OCI-LY3 (cell line): ENCODE data around the gene SMCHD1.

Experiments used
- H2AFZ ChIP-seq: fragments of 200-600, 300-600 bp; shearing (Covaris generic); 2 replicates; pipeline ENCODE4 v1.6.0; 2014; ENCODE audit warnings: antibody characterized with exemption, low read depth, low read length
- H3K27ac ChIP-seq: fragments of 200-600, 300-600 bp; sonication (generic); 2 replicates; pipeline ENCODE4 v1.5.1; 2014; ENCODE audit warnings: mild to moderate bottlenecking, low read length, moderate library complexity, mixed read lengths
- H3K27me3 ChIP-seq: fragments of 200-600, 300-600 bp; sonication (generic); 2 replicates; pipeline ENCODE4 v1.6.1; 2014; ENCODE audit warnings: low read depth, low read length, mixed read lengths
- H3K36me3 ChIP-seq: fragments of 200-600, 300-600 bp; sonication (generic); replicated peaks from 2 replicates; pipeline ENCODE3; 2014; ENCODE audit warnings: low read depth, low read length, mixed read lengths
- H3K4me1 ChIP-seq: fragments of 300-600, 200-600 bp; sonication (generic); 2 replicates; pipeline ENCODE4 v1.6.1; 2014; ENCODE audit warnings: low read length, mixed read lengths
- H3K4me2 ChIP-seq: fragments of 200-600, 300-600 bp; sonication (generic); 2 replicates; pipeline ENCODE4 v1.6.1; 2014; ENCODE audit warnings: low read length, mixed read lengths
- H3K4me3 ChIP-seq: fragments of 300-600, 200-600 bp; sonication (generic); 2 replicates; pipeline ENCODE4 v1.5.1; 2014; ENCODE audit warnings: antibody characterized with exemption, mild to moderate bottlenecking, low read length, moderate library complexity
- H3K79me2 ChIP-seq: fragments of 300-600, 200-600 bp; shearing (Covaris generic); 2 replicates; pipeline ENCODE4 v1.6.1; 2014; ENCODE audit warnings: mild to moderate bottlenecking, low read length, mixed read lengths
- H3K9ac ChIP-seq: fragments of 300-600, 200-600 bp; shearing (Covaris generic); 2 replicates; pipeline ENCODE4 v1.6.0; 2014; ENCODE audit warnings: mild to moderate bottlenecking, low read length, moderate library complexity
- H3K9me3 ChIP-seq: fragments of 200-600, 300-600 bp; shearing (Covaris generic); 2 replicates; pipeline ENCODE4 v1.6.1; 2014; ENCODE audit warnings: low read length, mixed read lengths; ENCODE audit not compliant: insufficient read depth
- H4K20me1 ChIP-seq: fragments of 200-600, 300-600 bp; sonication (generic); 2 replicates; pipeline ENCODE4 v1.6.1; 2016; ENCODE audit warnings: low read length, mixed read lengths; ENCODE audit not compliant: insufficient read depth
- EZH2phosphoT487 ChIP-seq: fragments of 200-600 bp; shearing (Covaris generic); IDR thresholded peaks from 2 replicates; pipeline ENCODE4 v1.6.1; 2018; ENCODE audit warnings: antibody characterized with exemption, mixed run types, low read depth
- TF ChIP-seq, protein P1 (sequence below): fragments of 200-600, 300-600 bp; sonication (generic); IDR thresholded peaks from 2 replicates; pipeline ENCODE4 v1.5.1; 2014; ENCODE audit warnings: antibody characterized with exemption, low read length, low read depth

SMCHD1 gene

DNA sequence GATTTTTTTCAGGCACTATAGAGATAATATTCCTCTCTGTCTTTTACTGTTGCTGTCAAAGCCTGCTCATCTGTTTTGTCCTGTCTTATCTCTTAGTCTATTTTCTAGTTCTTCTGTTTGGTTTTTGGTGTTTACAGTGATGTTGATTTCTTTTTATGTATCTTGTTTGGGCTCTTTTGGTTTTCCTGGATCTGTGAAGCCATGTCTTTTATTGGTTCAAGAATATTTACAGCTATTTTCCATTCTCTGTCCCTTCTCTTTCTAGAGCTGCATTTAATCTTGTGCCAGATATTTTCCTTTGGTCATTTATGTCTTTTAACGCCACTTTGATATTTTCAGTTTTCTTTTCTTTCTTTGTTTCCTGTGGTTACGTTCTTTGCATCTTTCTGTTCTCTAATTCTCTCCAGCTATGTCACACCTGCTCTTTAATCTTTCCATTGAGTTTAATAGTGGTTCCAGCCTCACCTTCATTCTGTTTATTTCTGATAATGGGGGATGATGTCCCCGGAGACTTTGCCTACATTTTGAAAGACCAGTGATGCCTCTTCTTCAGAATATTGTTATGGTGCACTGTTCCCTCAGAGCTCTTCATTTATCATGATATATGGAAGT is 32.0 kb downstream of the SMCHD1 start:
- no peak for TF ChIP-seq EZH2phosphoT487
- TF ChIP-seq, protein P1, sequence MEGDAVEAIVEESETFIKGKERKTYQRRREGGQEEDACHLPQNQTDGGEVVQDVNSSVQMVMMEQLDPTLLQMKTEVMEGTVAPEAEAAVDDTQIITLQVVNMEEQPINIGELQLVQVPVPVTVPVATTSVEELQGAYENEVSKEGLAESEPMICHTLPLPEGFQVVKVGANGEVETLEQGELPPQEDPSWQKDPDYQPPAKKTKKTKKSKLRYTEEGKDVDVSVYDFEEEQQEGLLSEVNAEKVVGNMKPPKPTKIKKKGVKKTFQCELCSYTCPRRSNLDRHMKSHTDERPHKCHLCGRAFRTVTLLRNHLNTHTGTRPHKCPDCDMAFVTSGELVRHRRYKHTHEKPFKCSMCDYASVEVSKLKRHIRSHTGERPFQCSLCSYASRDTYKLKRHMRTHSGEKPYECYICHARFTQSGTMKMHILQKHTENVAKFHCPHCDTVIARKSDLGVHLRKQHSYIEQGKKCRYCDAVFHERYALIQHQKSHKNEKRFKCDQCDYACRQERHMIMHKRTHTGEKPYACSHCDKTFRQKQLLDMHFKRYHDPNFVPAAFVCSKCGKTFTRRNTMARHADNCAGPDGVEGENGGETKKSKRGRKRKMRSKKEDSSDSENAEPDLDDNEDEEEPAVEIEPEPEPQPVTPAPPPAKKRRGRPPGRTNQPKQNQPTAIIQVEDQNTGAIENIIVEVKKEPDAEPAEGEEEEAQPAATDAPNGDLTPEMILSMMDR, result no peak
- peak overlapping the region; percentile 6; the same call in 1 of the 2 replicates for H3K27ac ChIP-seq
- peaks cover 84% of the 10 kb centered on the region for H3K79me2 ChIP-seq
- no peaks in the 10 kb centered on the region for H3K27me3 ChIP-seq
- H3K4me2 ChIP-seq, result peak overlapping the region; percentile 27
- H3K9me3 ChIP-seq, result peaks cover 11% of the 10 kb centered on the region; the same call in 1 of the 2 replicates
- H4K20me1 ChIP-seq, result peaks cover 23% of the 10 kb centered on the region
- no peak overlapping the region for H2AFZ ChIP-seq
- no peak overlapping the region for H3K9ac ChIP-seq
- peaks cover 14% of the 10 kb centered on the region for H3K4me1 ChIP-seq
- H3K4me3 ChIP-seq, result 0 out of 2 replicates have a peak overlapping the region, but pooled peaks have one; percentile 6
- peaks cover 75% of the 10 kb centered on the region for H3K36me3 ChIP-seq

DNA sequence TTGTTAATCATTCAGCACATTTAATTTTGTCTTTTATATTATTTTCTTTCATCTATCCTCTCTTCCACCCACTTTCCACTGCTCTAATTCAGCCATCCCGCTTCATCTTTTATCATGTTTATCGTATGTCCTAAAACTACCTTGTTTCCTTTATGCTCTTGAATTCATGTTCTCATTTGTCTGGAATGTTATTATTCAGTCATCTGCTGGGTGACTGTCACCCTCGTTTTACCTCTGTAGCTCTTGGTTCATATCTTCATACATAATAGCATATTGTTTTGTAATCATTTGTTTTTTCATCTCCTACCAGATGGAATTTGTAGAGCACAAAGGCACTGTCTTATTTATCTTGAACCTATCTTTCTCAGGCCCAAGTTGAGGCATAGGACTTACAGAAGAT is 37.0 kb downstream of the SMCHD1 start:
- Histone ChIP-seq H3K9ac (no peak overlapping the region), H2AFZ (no peak overlapping the region), H3K9me3 (no peaks in the 10 kb centered on the region), H3K27ac (no peak overlapping the region), H3K4me2 (no peak overlapping the region), H4K20me1 (peaks cover 22% of the 10 kb centered on the region), H3K27me3 (no peaks in the 10 kb centered on the region), H3K4me3 (no peak overlapping the region), H3K36me3 (peaks cover 74% of the 10 kb centered on the region), H3K4me1 (peaks cover 7% of the 10 kb centered on the region), H3K79me2 (peaks cover 60% of the 10 kb centered on the region)
- TF ChIP-seq EZH2phosphoT487, result no peak
- TF ChIP-seq, protein P1, result no peak

DNA sequence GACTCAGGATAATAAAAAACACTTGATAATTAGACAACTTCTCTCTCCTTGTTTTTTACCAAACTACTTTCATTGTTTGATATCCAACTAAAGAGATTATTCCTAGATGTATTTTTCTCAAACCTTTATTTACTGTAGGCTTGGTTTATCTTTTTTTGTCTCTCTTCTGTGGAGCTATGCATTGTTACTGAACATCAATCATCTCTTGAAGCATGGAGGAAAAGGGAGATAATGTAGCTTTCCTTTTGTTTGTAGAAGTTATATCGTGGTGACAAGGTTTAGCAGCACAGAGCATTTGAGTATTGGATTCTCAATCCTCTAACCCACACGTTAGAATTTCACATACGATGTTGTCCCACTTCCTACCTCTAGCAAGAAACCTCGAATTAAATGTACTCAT is 41.7 kb downstream of the SMCHD1 start:
- peaks cover 73% of the 10 kb centered on the region for H3K36me3 ChIP-seq
- no peak overlapping the region for H3K27ac ChIP-seq
- no peak overlapping the region for H2AFZ ChIP-seq
- no peak overlapping the region for H3K9ac ChIP-seq
- no peak overlapping the region for H3K4me2 ChIP-seq
- H3K4me3 ChIP-seq, result no peak overlapping the region
- H3K79me2 ChIP-seq, result peaks cover 29% of the 10 kb centered on the region
- TF ChIP-seq, protein P1, result no peak
- no peak for TF ChIP-seq EZH2phosphoT487
- H3K9me3 ChIP-seq, result no peaks in the 10 kb centered on the region
- H4K20me1 ChIP-seq, result peaks cover 15% of the 10 kb centered on the region; the same call in 1 of the 2 replicates
- no peaks in the 10 kb centered on the region for H3K4me1 ChIP-seq
- no peaks in the 10 kb centered on the region for H3K27me3 ChIP-seq

DNA sequence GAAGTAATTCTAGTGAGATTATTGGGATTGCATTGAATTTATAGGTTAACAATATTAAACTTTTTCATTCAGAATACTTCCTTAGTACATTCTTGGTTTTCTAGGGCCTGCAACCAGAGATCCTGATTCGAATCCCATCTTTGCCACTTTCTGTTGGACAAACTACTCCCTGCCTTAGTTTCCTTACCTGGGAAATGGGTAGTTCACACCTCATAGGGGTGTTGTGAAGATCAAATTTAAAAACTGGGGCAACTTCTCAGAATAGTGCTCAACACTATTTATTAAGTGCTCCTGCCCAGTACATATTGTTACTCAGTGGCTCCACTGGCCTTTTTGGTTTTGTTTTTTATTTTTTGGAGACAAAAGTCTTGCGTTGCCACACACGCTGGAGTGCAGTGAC is 43.5 kb downstream of the SMCHD1 start:
- H3K4me3 ChIP-seq, result no peak overlapping the region
- H2AFZ ChIP-seq, result no peak overlapping the region
- TF ChIP-seq, protein P1, result no peak
- no peak for TF ChIP-seq EZH2phosphoT487
- no peak overlapping the region for H3K4me2 ChIP-seq
- peaks cover 14% of the 10 kb centered on the region for H3K79me2 ChIP-seq
- H3K9me3 ChIP-seq, result no peaks in the 10 kb centered on the region
- no peak overlapping the region for H3K9ac ChIP-seq
- 0 out of 2 replicates have a peak, but pooled peaks cover 3% of the 10 kb centered on the region for H4K20me1 ChIP-seq
- no peak overlapping the region for H3K27ac ChIP-seq
- no peaks in the 10 kb centered on the region for H3K27me3 ChIP-seq
- H3K36me3 ChIP-seq, result peaks cover 69% of the 10 kb centered on the region
- no peaks in the 10 kb centered on the region for H3K4me1 ChIP-seq
